Measurements from ENCODE around the gene PKNOX2.

The PKNOX2 gene

DNA sequence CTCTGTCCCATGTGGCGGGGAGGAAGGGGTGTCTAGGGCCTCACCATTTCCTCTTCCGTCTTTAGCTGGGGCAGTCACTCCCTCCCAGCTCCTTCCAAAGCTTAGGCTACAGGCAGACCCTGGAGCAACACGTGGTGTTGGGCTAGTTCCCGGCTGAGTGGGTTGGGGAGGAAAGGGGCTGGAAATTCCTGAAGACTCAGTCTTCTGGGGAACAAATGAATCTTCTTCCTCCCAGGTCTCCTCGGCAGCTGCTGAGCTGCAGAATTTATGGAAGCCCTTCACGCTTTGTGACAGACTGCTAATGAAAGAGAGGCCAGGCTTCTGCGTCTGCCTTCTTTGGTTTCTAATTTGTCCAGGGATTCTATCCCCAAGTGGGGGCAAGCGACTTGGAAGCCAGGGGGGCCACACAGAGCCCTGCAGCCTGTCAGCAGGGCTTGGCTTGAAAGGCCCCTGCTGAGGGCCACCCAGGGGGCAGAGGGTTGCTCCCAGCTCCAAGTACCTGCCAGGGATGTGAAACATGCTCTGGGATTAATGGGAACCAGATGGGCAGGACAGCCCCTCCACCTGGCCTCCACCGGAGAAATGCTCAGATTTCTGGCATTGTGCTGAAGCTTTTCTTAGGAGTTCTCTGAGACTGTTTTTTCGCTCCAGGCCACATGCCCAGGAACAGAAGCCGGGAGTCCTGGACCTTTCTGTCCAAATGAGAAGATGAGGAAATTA lies 123.1 kb downstream of the PKNOX2 start:
- no peak for DNase-seq (ENCODE audit: low spot score)

DNA sequence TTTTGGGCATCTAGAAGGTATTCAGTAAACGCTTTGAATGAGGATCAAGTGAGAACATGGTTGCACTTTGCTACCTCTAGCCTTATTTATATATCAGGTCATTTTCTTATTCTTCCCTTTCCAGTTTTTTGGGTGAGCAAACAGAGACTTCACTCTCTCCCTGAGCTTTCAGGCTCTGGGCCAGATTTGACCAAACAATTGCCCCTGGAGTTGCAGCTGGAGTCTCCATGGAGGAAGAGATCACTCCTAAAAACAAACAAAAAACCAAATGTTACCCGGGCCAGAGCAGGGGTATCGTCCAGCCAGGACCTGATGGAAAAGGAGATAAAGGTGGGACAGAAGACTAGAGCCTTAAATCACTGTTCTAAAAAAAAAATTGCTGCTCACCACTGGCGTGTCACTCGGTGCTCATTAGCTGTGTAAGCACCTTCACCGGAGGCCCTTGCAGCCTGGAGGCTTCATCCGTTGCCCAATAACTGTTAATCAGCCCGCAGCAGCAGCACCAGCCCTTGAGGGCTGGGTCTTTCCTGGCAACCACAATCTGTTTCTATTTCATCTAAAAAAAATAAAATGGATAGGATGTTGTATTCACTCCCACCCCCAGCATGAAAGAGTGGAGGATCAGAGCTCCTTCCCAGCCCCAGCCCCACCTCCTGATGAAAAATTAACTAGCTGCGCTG lies 125.0 kb downstream of the PKNOX2 start:
- DNase-seq (ENCODE audit: low spot score), result no peak

DNA sequence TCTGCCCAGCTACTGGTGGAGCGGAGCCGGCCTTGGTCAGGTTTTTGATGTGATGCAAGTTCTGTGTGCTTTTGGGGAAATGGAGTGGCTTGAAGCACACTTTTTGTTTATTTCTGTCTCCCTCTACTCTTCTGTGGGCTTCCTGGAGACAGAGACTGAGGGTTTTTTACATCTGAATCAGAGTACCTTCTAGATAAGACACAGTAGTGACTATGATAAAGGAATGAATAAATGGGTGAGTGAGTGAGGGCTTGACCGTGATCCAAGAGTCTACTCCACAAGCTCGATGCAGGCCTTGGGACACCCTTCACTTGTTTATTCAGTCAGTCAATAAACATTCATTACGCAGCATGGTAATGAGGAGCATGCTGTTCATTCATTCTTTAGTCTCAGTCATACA lies 125.7 kb downstream of the PKNOX2 start:
- DNase-seq (ENCODE audit: low spot score), result no peak

DNA sequence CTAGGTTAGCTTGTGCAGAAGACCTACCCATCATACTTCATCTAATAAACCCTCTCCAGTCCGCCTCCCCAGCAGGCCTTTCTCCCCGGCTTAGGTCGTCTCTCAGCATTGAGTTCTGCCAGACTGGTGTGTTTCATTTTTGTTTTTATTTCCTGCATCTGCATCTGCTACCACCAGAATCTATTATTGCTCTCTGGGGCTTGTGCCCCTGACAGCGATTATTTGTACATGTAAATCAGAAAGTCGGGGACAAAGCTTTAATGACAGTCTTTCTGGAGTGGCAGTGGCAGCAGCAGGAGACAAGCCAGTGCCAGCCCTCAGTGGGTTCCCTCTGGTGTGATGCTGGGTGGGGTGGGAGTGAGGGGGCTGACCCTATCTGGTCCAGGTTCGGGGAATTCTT lies 127.5 kb downstream of the PKNOX2 start:
- no peak for DNase-seq (ENCODE audit: low spot score)

DNA sequence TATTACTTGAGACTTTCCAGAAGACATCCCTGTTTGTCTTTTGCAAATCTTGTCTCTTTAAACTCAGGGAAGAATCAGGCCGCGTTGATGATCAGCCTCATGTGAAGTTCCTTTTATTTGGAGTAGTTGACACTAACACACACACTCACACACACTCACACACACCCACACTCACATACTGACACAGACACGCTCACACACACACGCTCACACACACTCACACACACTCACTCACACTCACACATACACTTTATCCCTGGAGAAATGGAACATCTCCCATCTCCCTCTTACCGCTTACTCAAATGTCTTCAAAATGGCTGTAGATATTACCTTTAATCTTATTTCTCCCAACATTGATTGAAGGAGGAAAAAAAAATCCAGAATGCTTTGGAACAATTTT lies 129.0 kb downstream of the PKNOX2 start:
- DNase-seq (ENCODE audit: low spot score), result no peak

DNA sequence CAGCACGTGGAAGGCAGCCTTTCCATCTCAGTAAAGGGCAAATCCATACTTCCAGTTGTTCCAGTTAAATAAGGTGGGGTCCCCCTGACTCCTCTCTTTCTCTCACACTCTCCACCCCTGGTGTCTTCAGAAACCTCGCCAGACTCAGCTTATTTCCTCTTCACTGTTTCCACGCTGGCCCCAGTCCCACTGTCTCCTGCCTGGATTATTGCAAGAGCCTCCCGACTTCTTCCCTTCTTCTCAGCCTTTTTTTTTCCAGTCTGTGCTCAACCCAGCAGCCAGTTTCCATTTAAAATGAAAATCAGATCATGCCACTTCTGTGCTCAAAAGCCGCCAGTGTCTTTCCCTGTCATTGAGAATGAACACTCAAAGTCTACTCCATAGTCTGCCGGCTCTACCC lies 131.4 kb downstream of the PKNOX2 start:
- DNase-seq (ENCODE audit: low spot score), result no peak

DNA sequence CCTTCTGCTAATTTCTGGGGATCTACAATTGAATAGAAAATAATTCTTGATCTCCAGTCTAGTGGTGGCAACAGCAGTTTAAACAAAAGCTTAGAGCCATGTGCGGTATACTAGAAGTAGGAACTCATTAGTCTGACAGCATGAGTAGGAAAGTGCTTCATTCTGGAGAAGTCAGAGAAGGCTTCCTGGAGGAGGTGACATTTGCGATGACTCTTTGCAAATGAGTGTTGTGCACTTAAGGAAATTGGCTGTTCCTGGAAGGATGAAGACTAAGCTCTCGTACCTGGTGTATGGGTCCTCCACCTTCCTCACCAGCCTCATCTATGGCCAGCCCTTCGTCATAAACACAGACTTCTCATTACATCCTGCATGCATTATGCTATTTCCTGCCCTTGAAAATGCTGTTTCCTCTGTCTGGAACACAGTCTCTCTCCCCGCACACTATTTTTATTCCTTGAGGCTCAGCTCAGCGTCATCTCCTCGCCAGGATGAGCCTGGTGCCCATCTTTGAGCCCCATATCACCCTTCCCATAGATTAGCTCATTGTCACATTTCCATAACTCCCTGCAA lies 132.9 kb downstream of the PKNOX2 start:
- no peak for DNase-seq (ENCODE audit: low spot score)

DNA sequence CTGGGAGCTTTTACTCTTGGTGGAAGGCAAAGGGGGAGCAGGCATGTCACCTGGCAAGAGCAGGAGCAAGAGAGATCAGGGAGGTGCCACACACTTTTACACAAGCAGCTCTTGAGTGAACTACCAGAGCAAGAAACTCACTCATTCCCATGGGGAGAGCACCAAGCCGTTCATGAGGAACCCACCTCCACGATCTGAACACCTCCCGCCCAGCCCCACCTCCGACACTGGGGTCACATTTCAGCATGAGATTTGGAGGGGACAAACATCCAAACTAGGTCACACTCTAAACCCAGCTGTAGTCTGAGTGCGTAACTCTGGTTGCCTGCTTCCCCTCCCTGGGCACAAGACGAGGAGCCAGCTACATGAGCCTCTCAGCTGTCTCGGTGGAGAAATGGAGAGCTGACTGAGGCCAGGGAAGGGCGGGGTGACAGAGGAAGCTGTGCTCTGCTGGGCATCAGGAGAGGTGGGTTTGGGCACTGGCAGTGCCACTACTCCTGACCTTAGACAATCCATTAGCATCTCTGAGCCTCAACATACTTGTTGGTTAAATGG lies 134.6 kb downstream of the PKNOX2 start:
- no peak for DNase-seq (ENCODE audit: low spot score)

DNA sequence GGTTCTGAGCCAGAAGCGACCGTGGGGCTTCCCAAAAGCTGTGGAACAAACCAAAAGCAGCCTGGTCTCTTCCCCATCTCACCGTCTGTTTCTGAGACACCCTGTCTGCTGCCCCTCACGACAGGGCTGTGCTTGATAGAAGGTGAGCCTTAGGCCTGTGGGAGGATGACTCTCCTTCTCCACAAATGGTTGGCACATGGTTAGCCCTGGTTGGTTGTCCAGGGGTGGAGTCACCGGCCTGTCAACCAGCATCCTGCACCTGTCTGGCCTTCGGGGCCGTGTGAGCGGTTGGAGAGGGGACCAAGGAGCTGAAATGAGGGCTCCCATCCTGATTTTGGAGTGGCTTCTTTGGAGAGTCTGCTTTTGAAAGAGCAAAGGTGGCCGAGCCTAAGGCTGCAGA lies 135.3 kb downstream of the PKNOX2 start:
- no peak for DNase-seq (ENCODE audit: low spot score)

DNA sequence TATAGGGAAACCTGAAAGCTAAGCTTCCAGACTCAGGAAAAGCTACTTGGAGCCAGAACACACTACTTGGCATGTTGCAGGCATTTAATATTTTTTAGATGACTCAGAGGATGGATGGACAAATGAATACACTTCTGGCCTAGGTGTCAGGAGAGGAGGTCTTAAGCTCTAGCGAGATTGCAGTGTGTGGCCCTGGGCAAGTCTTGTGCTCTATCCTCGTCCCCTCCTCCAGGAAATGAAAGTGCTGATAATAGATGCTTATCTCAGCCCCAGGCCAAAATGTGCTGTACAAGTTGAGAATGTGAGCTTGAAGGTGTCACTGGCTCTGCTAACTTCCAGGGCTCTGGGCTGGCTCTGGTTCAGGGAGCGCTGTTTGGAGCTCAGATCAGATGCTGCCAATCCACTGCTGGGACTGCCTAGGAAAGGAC lies 136.3 kb downstream of the PKNOX2 start:
- DNase-seq (ENCODE audit: low spot score), result no peak

DNA sequence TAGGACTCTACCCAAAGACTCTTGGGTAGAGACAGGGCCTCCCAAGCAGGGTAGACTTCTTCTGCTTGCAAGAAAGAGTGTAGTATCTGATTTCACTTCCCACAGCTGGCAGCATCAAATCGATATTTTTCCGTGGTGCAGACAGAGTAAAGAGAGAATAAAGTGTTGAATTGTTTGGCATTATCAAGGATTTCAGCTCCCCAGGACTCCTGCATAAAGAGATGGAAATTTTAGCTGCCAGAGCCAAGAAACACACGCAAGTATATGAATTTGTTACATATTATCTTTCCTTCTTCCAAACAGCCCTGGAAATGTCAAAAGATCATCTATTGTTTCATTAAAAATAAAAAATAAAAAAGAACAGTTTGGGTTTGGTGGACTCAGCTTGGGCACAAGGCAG lies 136.8 kb downstream of the PKNOX2 start:
- DNase-seq (ENCODE audit: low spot score), result no peak

DNA sequence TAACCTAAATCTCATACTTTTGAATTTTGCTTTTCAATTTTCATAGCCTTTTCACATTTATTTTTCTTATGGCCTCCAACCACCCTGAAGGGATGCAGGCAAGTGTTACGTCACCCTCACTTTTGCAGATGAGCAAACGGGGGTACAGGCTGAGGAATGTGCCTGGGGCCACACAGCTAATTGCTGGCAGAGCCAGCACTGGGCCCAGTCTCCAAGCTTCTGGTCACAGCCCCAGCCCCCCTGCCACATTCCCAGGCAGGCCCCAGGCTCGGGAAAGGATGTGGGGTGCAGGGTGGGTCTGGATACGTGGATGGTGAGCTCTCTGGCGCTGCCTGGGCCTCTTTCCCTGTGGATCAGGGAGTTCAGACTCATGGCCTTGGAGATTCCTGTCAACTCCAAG lies 138.6 kb downstream of the PKNOX2 start:
- DNase-seq (ENCODE audit: low spot score), result no peak

DNA sequence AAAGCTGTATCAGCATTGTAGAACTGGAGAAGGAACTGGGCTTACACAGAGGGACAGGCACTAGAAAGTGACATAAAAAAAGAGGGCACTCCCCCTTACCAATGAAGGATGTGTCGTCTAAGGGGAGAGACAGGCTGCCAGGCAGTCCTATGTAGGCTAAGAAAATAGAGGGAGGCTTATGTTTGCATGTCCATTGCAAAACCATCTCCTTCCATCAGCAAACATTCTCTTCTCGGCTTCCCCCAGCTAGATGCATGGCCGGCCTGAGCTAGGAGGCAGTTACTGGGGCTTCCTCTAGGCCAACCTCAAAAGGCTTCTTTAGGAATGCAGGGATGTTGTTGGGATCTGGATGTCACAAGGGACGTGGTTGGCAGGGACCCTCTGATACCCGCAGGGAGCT lies 139.1 kb downstream of the PKNOX2 start:
- DNase-seq (ENCODE audit: low spot score), result no peak

DNA sequence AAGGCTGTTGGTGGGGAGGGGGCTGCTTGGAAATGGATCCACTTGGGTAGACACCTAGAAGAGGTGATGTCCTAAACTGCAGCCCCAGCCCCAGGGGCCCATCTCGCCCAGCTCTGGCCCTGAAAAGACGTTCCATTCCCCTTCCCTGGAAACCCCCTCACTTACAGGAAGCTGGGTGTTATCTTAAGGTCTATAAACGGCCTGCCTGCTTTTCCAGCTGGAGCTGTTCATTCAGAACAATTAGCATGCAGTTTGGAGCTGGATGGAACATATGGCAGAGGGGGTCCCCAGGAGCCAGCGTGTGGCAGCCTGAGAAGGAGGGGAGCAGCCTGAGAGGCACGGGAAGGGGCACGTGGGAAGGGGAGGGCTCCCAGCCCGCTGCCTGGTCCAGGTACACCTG lies 139.6 kb downstream of the PKNOX2 start:
- DNase-seq (ENCODE audit: low spot score), result no peak

DNA sequence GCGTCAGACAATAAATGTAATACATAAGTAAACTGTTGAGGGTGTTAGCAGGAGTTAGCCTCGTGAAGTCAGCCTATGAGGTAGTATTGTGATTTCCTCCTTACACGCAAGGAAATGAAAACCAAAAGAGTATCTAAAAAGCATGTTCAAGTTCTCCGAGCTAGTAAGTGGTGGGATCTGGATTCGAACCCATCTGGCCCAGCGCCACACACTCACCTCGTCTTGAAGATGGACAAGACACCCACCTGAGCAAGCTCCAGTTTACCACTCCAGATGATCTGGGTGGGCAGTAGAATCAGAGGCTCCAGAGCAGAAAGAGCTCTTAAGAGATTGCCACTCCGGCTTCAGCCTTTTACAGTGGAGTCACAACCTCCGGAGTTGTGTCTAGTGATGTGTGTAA lies 140.3 kb downstream of the PKNOX2 start:
- DNase-seq (ENCODE audit: low spot score), result no peak

DNA sequence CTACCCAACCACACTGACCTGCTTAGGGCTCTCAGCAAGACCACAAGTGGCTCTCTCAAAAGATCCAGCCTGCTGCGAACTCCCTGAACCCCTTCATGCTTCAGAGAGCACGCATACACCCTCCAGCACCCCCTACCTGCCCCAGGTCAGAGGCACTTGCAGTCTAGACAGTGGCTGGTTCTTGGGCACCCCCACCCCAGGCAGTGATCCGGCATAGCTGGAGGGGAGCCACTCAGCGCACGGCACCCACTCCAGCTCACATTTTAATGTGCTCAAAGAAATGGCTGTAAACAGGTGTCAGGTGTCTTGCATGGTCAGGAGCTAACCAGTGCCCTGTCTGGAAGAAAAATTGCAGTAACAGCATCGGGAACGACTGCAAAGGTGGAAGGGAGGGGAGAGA lies 140.8 kb downstream of the PKNOX2 start:
- no peak for DNase-seq (ENCODE audit: low spot score)

DNA sequence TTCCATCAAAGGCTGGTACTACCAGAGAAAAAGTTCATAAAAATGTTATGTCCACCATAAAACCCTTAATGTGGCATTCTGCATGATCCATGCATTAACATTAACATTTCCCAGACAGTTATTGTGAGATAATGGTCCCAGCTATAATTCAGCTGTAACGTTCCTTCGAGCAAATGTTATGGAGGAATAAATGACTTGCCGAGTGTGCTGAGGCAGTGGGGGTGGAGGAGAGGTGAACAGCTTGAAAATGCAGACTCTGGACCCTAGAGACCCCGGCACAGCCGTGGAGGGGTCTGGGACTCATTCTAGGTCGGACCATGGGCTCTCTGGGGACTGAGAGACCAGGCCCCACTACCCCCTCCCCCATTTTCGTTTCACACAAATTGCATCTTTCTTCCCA lies 141.9 kb downstream of the PKNOX2 start:
- no peak for DNase-seq (ENCODE audit: low spot score)

DNA sequence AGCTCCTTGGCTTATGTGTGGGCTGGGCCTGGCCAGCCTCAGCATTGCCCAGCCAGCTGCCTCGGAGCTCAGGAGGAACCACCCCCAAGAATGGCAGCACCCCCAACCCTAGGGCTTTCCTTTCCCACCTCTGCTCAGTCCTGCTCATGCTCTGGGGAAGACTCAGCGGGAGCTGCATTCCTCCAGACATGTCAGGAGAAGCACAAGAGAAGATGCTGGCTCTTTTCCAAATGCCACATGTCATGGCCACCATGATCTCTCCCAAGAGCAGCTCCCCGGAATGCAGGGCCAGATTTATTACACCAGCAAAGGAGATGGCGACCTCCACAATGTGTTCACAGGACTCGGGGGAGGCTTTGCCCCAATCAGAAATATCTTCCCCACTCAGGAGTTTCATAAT lies 143.7 kb downstream of the PKNOX2 start:
- no peak for DNase-seq (ENCODE audit: low spot score)

DNA sequence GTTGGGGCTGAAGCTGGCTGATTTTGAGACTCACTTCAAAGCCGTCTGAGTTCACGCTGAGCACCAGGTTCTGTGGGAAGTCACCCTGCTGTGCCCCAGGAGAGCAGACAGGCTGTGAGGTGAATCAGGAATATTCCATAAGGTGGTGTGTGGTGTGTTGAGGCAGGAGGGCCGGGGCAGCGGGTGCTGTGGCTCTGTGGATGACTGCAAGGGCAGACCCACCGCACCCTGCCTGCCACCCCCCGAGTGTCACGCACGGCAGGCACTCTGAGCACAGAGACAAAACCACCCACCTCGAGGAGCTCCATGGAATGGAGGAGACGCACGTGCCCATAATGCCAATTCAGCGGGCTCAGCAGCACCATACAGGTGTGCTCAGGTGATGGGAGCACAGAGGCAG lies 147.8 kb downstream of the PKNOX2 start:
- no peak for DNase-seq (ENCODE audit: low spot score)

DNA sequence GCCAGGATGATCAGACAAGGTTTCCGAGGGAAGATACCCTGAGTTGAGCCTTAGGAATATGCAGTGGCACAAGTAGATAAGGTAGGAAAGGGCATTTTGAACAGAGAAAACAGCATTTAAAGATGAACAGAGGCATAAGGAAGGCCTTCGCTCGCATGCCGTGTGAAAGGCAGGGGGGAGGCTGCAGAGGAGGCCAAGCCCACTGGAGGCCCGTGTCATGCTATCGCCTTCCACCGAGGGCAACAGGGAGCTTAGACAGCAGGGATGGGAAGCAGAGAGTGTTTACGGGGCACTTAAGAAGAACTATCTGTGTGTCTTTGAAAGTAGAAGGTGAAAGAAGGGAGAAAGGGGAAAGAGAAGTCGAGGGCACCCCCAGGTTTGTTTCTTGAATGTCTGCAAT lies 148.3 kb downstream of the PKNOX2 start:
- no peak for DNase-seq (ENCODE audit: low spot score)

DNA sequence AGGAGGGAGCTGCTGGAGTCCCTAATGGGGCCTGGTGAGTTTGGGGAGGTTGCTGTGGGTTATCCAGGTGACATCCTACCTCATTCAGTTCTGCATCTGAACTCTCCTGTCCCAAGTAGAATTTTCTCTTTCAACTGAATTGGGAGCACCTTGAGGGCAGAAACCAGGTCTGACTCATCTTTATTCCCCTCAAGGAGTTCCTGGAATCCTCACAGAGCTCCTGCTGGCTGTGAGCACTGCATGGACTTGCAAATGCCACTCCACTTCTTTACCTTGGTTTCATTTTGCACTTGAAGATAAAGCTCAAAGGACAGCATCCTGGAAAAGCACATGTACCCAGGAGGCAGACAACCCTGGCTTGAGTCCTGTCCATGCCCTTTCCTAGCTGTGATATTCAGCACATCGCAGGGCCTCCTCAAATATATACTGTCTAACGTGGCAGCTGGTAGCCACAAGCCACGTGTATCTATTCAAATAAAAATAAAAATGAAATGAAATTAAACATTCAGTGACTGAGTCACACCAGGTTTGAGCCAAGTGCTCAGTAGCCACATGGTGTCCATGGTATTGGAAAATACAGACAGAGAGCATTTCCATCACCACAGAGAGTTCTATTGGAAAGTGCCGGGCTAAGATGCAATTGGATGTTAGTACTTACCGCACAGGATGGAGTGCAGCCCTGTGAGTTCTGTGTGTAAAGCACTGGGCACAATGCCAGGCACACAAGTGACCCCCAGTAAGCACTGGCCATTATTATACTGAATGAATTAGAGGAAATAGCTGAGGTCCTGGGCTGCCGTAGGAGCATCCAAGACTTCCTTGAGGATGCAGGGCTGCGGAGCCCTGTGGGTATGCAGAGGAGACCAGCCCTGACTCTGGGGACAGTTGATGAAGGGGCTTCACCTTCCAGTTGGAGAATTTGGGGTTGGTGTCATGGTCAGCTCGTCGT lies 149.0 kb downstream of the PKNOX2 start:
- no peak for DNase-seq (ENCODE audit: low spot score)
